OCI-LY3 (cell line): ENCODE measurements around the gene ARHGAP10.

Experiments used
- EZH2phosphoT487 ChIP-seq: fragments of 200-600 bp; shearing (Covaris generic); IDR thresholded peaks from 2 replicates; pipeline ENCODE4 v1.6.1; 2018; ENCODE audit warnings: antibody characterized with exemption, mixed run types, low read depth
- TF ChIP-seq, protein P1 (sequence below): fragments of 200-600, 300-600 bp; sonication (generic); IDR thresholded peaks from 2 replicates; pipeline ENCODE4 v1.5.1; 2014; ENCODE audit warnings: antibody characterized with exemption, low read length, low read depth

DNA sequence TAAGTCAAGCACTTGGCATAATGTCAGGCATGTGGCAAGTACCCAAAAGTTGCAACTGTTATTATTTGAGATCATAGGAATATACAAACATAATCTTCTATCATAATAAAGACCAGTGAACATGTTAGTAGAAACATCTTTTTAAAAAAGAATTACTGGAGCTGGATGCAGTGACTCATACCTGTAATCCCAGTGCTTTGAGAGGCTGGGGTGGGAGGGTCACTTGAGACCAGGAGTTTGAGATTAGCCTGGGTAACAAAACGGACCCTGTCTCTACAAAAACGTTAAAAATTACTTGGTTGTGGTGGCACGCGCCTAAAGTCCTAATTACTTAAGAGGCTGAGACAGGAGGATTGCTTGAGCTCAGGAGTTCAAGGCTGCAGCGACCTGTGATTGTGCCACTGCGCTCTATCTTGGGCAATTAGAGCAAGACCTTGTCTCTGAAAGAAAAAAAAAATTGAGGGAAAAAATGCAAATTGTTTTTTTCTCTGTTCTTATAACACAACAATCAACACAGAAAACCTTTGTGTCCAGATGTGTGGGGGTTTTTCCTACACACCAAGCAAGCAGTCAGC, 284.3 kb downstream of the ARHGAP10 start:
- TF ChIP-seq, protein P1, sequence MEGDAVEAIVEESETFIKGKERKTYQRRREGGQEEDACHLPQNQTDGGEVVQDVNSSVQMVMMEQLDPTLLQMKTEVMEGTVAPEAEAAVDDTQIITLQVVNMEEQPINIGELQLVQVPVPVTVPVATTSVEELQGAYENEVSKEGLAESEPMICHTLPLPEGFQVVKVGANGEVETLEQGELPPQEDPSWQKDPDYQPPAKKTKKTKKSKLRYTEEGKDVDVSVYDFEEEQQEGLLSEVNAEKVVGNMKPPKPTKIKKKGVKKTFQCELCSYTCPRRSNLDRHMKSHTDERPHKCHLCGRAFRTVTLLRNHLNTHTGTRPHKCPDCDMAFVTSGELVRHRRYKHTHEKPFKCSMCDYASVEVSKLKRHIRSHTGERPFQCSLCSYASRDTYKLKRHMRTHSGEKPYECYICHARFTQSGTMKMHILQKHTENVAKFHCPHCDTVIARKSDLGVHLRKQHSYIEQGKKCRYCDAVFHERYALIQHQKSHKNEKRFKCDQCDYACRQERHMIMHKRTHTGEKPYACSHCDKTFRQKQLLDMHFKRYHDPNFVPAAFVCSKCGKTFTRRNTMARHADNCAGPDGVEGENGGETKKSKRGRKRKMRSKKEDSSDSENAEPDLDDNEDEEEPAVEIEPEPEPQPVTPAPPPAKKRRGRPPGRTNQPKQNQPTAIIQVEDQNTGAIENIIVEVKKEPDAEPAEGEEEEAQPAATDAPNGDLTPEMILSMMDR: no peak
- TF ChIP-seq EZH2phosphoT487: no peak
